ENCODE data around the gene ANKMY1. TPM values are rescaled to one million over a fixed set of nuclear protein-coding genes. Genes with fewer than 3 reads are reported as not detected.

ANKMY1 gene
- total and polyA plus RNA-seq, 2 of the 13 experiments (the other 11 are each of a cell fraction or from before 2014, with no cell fraction given) = 11.7 to 18.8 TPM

GRCh38 chr2:240560480-240561324 lies 2.9 kb upstream of the ANKMY1 start (continued):
- peak; percentile 94; the same call in 1 of the 2 replicates for TF ChIP-seq CREBL2 (CRISPR knock-in tag; IDR thresholded peaks at IDR 0.05; ENCODE audit: borderline replicate concordance)
- TF ChIP-seq KAT8 (CRISPR knock-in tag; IDR thresholded peaks at IDR 0.05) = peak; percentile 89; the same call in 1 of the 2 replicates
- peak; percentile 91 for TF ChIP-seq GABPB1 (CRISPR knock-in tag; IDR thresholded peaks at IDR 0.05)
- no peak for TF ChIP-seq ZNF468 (CRISPR knock-in tag; IDR thresholded peaks at IDR 0.05)
- 0 out of 2 replicates have a peak, but pooled peaks have one; percentile 46 for TF ChIP-seq STAT5B (CRISPR knock-in tag; IDR thresholded peaks at IDR 0.05)
- TF ChIP-seq ZGPAT (CRISPR knock-in tag; IDR thresholded peaks at IDR 0.05) = peak; percentile 61; the same call in 1 of the 2 replicates
- TF ChIP-seq ASH2L (IDR thresholded peaks at IDR 0.05; ENCODE audit: insufficient read length, low read depth, low read length) = peak; percentile 94
- TF ChIP-seq NFIC (IDR thresholded peaks at IDR 0.05; ENCODE audit: low read length) = no peak
- no peak for TF ChIP-seq XBP1 (CRISPR knock-in tag; IDR thresholded peaks at IDR 0.05)
- peak; percentile 4 for TF ChIP-seq ZNF234 (CRISPR knock-in tag; conservative IDR thresholded peaks at IDR 0.05)
- no peak for TF ChIP-seq ZNF788 (CRISPR knock-in tag; IDR thresholded peaks at IDR 0.05; ENCODE audit: borderline replicate concordance)
- TF ChIP-seq KLF9 (CRISPR knock-in tag; IDR thresholded peaks at IDR 0.05; ENCODE audit: low read depth) = no peak; the same call in 1 of the 2 replicates
- TF ChIP-seq ZBTB43 (CRISPR knock-in tag; conservative IDR thresholded peaks at IDR 0.05) = peak; percentile 86
- no peak for TF ChIP-seq ZNF275 (CRISPR knock-in tag; IDR thresholded peaks at IDR 0.05; ENCODE audit: borderline replicate concordance)
- TF ChIP-seq ZNF850 (CRISPR knock-in tag; conservative IDR thresholded peaks at IDR 0.05) = 0 out of 2 replicates have a peak, but pooled peaks have one; percentile 89
- no peak for TF ChIP-seq HOXA7 (CRISPR knock-in tag; IDR thresholded peaks at IDR 0.05)
- peak; percentile 74 for TF ChIP-seq HBP1 (CRISPR knock-in tag; IDR thresholded peaks at IDR 0.05; ENCODE audit: low read depth)
- TF ChIP-seq MTA1 (CRISPR knock-in tag; IDR thresholded peaks at IDR 0.05; ENCODE audit: borderline replicate concordance) = 0 out of 2 replicates have a peak, but pooled peaks have one; percentile 22
- peak; percentile 76 for TF ChIP-seq NFYB (CRISPR knock-in tag; IDR thresholded peaks at IDR 0.05)
- TF ChIP-seq PBX3 (CRISPR knock-in tag; IDR thresholded peaks at IDR 0.05; ENCODE audit: borderline replicate concordance) = peak; percentile 62; the same call in 1 of the 2 replicates
- TF ChIP-seq FOXK2 (IDR thresholded peaks at IDR 0.05) = peak; percentile 28; the same call in 1 of the 2 replicates
- no peak for TF ChIP-seq NCOA5 (CRISPR knock-in tag; IDR thresholded peaks at IDR 0.05)
- peak; percentile 99 for TF ChIP-seq SAFB2 (CRISPR knock-in tag; IDR thresholded peaks at IDR 0.05; ENCODE audit: borderline replicate concordance, low read depth)

All from HepG2 (cell line).